HFF-Myc (cell line): Measurements from ENCODE around the gene ALOX5.
"Not testable (repeated sequence)": the region's sequence is repeated elsewhere in the genome, so short reads cannot be mapped to it uniquely, and the experiment has no call there.

Experiments used
- DNase-seq: peaks from one replicate; pipeline ENCODE4 v3.0.0-alpha.2; 2011; ENCODE audit warnings: low read depth; ENCODE audit errors: extremely low read depth
- H3K4me3 ChIP-seq: replicated peaks from 2 replicates; pipeline ENCODE4 v1.5.1; 2011; ENCODE audit warnings: low read depth, mild to moderate bottlenecking, control low read depth, low read length
- TF ChIP-seq, protein P1 (sequence below): IDR thresholded peaks from 2 replicates; pipeline ENCODE4 v1.5.1; 2012; ENCODE audit warnings: mild to moderate bottlenecking, low read depth, low read length, control low read depth; ENCODE audit errors: missing control alignments

The ALOX5 gene

DNA sequence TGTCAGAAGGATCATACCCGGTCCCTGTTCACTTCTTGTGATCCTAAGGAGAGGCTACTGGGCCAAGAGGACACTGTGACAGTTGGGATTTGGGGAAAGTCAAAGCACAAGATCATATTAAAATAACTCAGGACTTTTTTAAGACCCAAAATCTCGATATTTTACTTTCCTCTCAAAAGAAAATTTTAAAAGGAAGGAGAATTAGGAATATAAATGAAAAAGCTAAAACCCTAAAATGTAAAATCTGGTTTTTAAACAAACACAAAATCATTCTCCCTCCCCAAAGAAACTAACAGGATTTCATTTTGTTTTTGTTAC, 36.4 kb downstream of the ALOX5 start:
- DNase-seq: no peak
- TF ChIP-seq, protein P1, sequence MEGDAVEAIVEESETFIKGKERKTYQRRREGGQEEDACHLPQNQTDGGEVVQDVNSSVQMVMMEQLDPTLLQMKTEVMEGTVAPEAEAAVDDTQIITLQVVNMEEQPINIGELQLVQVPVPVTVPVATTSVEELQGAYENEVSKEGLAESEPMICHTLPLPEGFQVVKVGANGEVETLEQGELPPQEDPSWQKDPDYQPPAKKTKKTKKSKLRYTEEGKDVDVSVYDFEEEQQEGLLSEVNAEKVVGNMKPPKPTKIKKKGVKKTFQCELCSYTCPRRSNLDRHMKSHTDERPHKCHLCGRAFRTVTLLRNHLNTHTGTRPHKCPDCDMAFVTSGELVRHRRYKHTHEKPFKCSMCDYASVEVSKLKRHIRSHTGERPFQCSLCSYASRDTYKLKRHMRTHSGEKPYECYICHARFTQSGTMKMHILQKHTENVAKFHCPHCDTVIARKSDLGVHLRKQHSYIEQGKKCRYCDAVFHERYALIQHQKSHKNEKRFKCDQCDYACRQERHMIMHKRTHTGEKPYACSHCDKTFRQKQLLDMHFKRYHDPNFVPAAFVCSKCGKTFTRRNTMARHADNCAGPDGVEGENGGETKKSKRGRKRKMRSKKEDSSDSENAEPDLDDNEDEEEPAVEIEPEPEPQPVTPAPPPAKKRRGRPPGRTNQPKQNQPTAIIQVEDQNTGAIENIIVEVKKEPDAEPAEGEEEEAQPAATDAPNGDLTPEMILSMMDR: no peak
- no peak overlapping the region for H3K4me3 ChIP-seq

DNA sequence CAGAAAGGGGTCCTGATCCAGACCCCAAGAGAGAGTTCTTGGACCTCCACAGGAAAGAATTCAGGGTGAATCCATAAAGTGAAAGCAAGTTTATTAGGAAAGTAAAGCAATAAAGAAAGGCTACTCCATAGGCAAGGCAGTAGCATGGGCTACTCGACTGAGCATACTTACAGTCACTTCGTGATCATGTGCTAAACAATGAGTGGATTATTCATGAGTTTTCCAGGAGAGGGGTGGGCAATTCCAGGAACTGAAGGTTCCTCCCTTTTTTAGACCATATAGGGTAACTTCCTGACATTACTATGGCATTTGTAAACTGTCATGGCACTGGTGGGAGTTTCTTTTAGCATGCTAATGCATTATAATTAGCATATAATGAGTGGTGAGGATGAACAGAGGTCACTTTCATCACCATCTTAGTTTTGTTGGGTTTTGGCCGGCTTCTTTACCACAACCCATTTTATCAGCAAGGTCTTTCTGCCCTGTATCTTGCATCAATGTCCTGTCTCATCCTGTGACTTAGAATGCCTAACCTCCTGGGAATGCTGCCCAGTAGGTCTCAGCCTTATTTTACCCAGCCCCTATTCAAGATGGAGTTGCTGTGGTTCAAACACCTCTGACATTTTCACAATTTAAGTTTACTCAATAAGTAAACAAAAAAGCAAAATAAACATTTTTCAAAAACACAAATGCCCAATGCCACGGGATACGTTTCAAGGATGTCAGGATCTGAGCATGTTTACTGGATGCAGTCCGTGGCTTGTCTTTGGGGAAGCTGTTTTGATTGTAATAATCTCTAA, 37.0 kb downstream of the ALOX5 start:
- no peak overlapping the region for H3K4me3 ChIP-seq
- DNase-seq: no peak
- TF ChIP-seq, protein P1: no peak

DNA sequence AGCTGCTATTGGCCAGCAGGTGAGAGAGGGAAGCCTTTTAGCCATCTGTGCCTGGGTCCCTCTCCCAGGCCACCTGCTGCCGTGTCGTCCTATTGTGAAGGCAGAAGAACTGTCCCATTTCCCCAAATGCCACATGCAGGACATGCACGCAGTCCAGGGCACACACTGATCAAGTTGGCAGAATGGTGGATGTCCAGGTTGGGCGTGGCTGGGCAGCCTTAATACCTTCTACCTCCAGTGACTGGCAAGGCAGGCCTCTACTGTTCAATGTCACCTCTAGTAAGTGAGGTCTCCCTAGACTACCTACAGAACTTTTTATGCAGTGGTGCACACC, 37.6 kb downstream of the ALOX5 start:
- TF ChIP-seq, protein P1: no peak
- DNase-seq: no peak
- no peak overlapping the region for H3K4me3 ChIP-seq

DNA sequence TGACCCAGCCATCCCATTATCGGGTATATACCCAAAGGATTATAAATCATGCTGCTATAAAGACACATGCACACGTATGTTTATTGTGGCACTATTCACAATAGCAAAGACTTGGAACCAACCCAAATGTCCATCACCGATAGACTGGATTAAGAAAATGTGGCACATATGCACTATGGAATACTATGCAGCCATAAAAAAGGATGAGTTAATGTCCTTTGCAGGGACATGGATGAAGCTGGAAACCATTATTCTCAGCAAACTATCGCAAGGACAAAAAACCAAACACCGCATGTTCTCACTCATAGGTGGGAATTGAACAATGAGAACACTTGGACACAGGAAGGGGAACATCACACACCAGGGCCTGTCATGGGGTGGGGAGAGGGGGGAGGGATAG, 41.0 kb downstream of the ALOX5 start:
- not testable (repeated sequence) for H3K4me3 ChIP-seq, DNase-seq

DNA sequence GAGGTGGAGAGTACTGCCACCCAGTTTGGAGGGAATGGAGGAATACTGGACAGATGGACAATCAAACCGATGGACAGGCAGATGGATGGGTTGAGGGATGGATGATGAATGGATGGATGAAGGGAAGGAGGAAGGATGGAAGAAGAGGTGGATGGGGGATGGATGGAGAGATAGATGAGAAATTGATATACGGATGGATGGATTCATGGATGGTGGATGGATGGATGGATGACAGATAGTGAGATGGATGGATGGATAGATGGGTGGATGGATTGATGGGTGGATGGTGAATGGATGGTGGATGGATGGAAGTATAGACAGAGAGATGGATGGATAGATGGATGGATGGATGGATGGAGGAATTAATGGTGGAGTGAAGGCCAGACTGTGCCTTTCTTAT, 42.6 kb downstream of the ALOX5 start:
- no peak for DNase-seq
- TF ChIP-seq, protein P1: no peak
- no peak overlapping the region for H3K4me3 ChIP-seq

DNA sequence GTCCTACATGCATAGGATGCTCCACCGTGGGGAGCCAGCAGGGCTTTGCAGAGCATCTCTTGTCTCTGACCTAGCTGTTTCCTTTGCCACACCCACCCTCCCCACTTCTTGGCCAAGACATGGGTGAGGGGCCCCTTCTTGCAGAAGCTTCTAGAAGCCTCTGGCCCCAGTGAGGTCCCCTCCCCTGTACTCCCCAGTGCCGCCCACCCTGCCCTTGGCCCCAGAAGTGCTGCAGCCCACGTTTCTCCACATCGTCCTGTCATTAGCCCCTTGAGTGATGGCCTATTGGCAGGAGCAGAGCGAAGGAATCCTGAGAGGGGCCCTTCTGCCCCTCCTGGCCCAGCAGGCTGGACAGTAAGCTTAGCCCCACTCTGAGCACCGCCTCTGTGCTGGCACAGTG, 43.7 kb downstream of the ALOX5 start:
- TF ChIP-seq, protein P1: no peak
- no peak for DNase-seq
- no peak overlapping the region for H3K4me3 ChIP-seq

DNA sequence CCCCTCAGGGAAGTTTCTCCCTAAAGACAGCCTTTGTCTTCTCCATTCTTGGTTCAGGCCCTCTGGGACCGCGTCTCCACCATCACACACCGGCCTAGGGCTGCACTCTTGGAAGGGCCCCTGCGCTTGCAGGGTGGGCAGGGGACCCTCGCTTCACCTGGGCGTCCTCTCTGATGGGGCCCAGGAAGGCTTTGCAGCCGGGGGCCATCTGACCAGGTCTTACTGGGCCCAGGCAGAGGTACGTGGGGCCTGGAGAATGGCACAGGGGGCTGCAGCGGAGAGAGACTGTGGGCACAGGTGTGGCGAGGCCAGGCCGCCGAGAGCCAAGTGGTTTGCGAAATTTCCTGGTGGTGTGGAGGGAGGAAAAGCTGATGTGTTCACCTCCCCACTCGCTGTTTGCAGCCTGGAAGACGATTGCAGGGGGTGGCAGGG, 44.4 kb downstream of the ALOX5 start:
- peak overlapping the region; percentile 41 for H3K4me3 ChIP-seq
- TF ChIP-seq, protein P1: no peak
- no peak for DNase-seq
